DND-41 (cell line): ENCODE data around the gene FAM163B.

Experiments
- ATAC-seq: fragments of 200-7000 bp; cut with Tn5 transposase; 3 replicates; pipeline ENCODE4 v1.9.1; 2021; ENCODE audit warnings: low read depth; ENCODE audit not compliant: insufficient read depth
- DNase-seq: peaks from one replicate; pipeline ENCODE4 v3.0.0-alpha.2; 2020
- H2AFZ ChIP-seq: 2 replicates; pipeline ENCODE4 v1.6.0; 2012; ENCODE audit warnings: low read depth, low read length
- H3K27ac ChIP-seq: 2 replicates; pipeline ENCODE4 v1.5.1; 2012; ENCODE audit warnings: low read length, inconsistent platforms
- H3K27me3 ChIP-seq: fragments of 200-600 bp; sonication (generic); 2 replicates; pipeline ENCODE4 v1.6.0; 2012; ENCODE audit warnings: low read length, mild to moderate bottlenecking, inconsistent platforms; ENCODE audit not compliant: insufficient read depth, poor library complexity
- H3K36me3 ChIP-seq: 2 replicates; pipeline ENCODE4 v1.5.1; 2012; ENCODE audit warnings: low read length, inconsistent platforms; ENCODE audit not compliant: insufficient read depth
- H3K4me1 ChIP-seq: 2 replicates; pipeline ENCODE4 v1.5.1; 2012; ENCODE audit warnings: mild to moderate bottlenecking, low read length; ENCODE audit not compliant: insufficient read depth
- H3K4me2 ChIP-seq: 2 replicates; pipeline ENCODE4 v1.6.0; 2012; ENCODE audit warnings: mild to moderate bottlenecking, moderate library complexity, low read length, inconsistent platforms; ENCODE audit not compliant: insufficient read depth
- H3K4me3 ChIP-seq, 2 experiments: fragments of 200-600 bp in 1 of 2; shearing (Covaris generic) in 1 of 2; 2 replicates each; pipeline ENCODE4 v1.5.1; 2012 to 2016; ENCODE audit warnings: inconsistent platforms in 2 of 2, low read length in 2 of 2, mild to moderate bottlenecking in 2 of 2, low read depth in 1 of 2, moderate library complexity in 1 of 2
- H3K79me2 ChIP-seq: 2 replicates; pipeline ENCODE4 v1.6.0; 2012; ENCODE audit warnings: low read length, inconsistent platforms; ENCODE audit not compliant: insufficient read depth
- H3K9ac ChIP-seq: 2 replicates; pipeline ENCODE4 v1.6.0; 2012; ENCODE audit warnings: low read depth, mild to moderate bottlenecking, inconsistent platforms, low read length, moderate library complexity
- H3K9me3 ChIP-seq: 2 replicates; pipeline ENCODE4 v1.5.1; 2012; ENCODE audit warnings: low read length, moderate library complexity, mild to moderate bottlenecking, inconsistent platforms; ENCODE audit not compliant: insufficient read depth, severe bottlenecking
- H4K20me1 ChIP-seq: 2 replicates; pipeline ENCODE4 v1.6.0; 2012; ENCODE audit warnings: low read length; ENCODE audit not compliant: insufficient read depth
- CTCF ChIP-seq: IDR thresholded peaks from 2 replicates; pipeline ENCODE4 v1.5.1; 2012; ENCODE audit warnings: borderline replicate concordance, low read length, moderate library complexity, mild to moderate bottlenecking; ENCODE audit not compliant: poor library complexity, severe bottlenecking; ENCODE audit errors: extremely low read depth
- EZH2 ChIP-seq: IDR thresholded peaks from 3 replicates; pipeline ENCODE4 v1.6.1; 2012; ENCODE audit warnings: borderline replicate concordance, low read depth, mild to moderate bottlenecking, moderate library complexity, low read length, inconsistent platforms; ENCODE audit not compliant: severe bottlenecking

FAM163B gene

GRCh38 chr9:133561976-133562554, 47.1 kb downstream of the FAM163B start:
- TF ChIP-seq CTCF (no peak), EZH2 (no peak)
- H3K4me3 ChIP-seq, result no peak overlapping the region
- H3K27ac ChIP-seq, result no peak overlapping the region
- no peak for ATAC-seq
- H3K79me2 ChIP-seq, result no peaks in the 10 kb centered on the region
- no peak overlapping the region for H3K4me2 ChIP-seq
- no peaks in the 10 kb centered on the region for H3K27me3 ChIP-seq
- no peak overlapping the region for H3K9ac ChIP-seq
- no peak overlapping the region for H2AFZ ChIP-seq
- H3K4me1 ChIP-seq, result no peaks in the 10 kb centered on the region
- H4K20me1 ChIP-seq, result no peaks in the 10 kb centered on the region
- no peaks in the 10 kb centered on the region for H3K9me3 ChIP-seq
- no peaks in the 10 kb centered on the region for H3K36me3 ChIP-seq
- DNase-seq, result no peak

- Histone ChIP-seq H3K4me3 (no peak overlapping the region), H3K9me3 (no peaks in the 10 kb centered on the region), H3K4me1 (no peaks in the 10 kb centered on the region), H4K20me1 (no peaks in the 10 kb centered on the region), H3K36me3 (no peaks in the 10 kb centered on the region), H3K27ac (no peak overlapping the region), H2AFZ (no peak overlapping the region), H3K27me3 (no peaks in the 10 kb centered on the region), H3K4me2 (no peak overlapping the region), H3K9ac (no peak overlapping the region), H3K79me2 (no peaks in the 10 kb centered on the region)
- no peak for DNase-seq
- ATAC-seq, result no peak
- TF ChIP-seq EZH2 (no peak), CTCF (no peak)
Measured at GRCh38 chr9:133560944-133561343, 48.2 kb downstream of the FAM163B start.

GRCh38 chr9:133560311-133560710, 48.9 kb downstream of the FAM163B start:
- Histone ChIP-seq H3K36me3 (no peaks in the 10 kb centered on the region), H3K4me2 (no peak overlapping the region), H3K27ac (no peak overlapping the region), H2AFZ (no peak overlapping the region), H3K27me3 (no peaks in the 10 kb centered on the region), H4K20me1 (no peaks in the 10 kb centered on the region), H3K9ac (no peak overlapping the region), H3K79me2 (no peaks in the 10 kb centered on the region), H3K4me3 (no peak overlapping the region), H3K9me3 (no peaks in the 10 kb centered on the region), H3K4me1 (no peaks in the 10 kb centered on the region)
- no peak for DNase-seq
- no peak for ATAC-seq
- no peak for TF ChIP-seq CTCF
- TF ChIP-seq EZH2, result no peak
